Neural progenitor cell (in vitro differentiated cells): ENCODE measurements around the gene PTPRN2. TPM values are rescaled to one million over a fixed set of nuclear protein-coding genes. Genes with fewer than 3 reads are reported as not detected.

ENCODE experiments used
- DNase-seq: peaks from one replicate; pipeline ENCODE4 v3.0.0-alpha.2; 2016; ENCODE audit warnings: low spot score
- H2AFZ ChIP-seq: fragments of 200-600 bp; sonication (generic); replicated peaks from 2 replicates; pipeline ENCODE4 v1.6.1; 2016; ENCODE audit warnings: antibody characterized with exemption
- H3F3A ChIP-seq: fragments of 200-600 bp; sonication (generic); 2 replicates; pipeline ENCODE4 v1.6.1; 2016; ENCODE audit warnings: antibody characterized with exemption, low read depth
- H3K27ac ChIP-seq: fragments of 200-600 bp; sonication (generic); 2 replicates; pipeline ENCODE4 v1.5.1; 2016; ENCODE audit warnings: mild to moderate bottlenecking
- H3K27me3 ChIP-seq: fragments of 200-600 bp; sonication (generic); 2 replicates; pipeline ENCODE4 v1.6.1; 2016; ENCODE audit warnings: mild to moderate bottlenecking, moderate library complexity
- H3K36me3 ChIP-seq: fragments of 200-600 bp; sonication (generic); 2 replicates; pipeline ENCODE4 v1.5.1; 2016
- H3K4me1 ChIP-seq: fragments of 200-600 bp; sonication (generic); 2 replicates; pipeline ENCODE4 v1.6.1; 2016; ENCODE audit warnings: mixed run types
- H3K4me2 ChIP-seq: fragments of 200-600 bp; sonication (generic); 2 replicates; pipeline ENCODE4 v1.6.1; 2016
- H3K4me3 ChIP-seq: fragments of 200-600 bp; sonication (generic); 2 replicates; pipeline ENCODE4 v1.5.1; 2016
- H3K79me2 ChIP-seq: fragments of 200-600 bp; sonication (generic); 2 replicates; pipeline ENCODE4 v1.6.1; 2016; ENCODE audit warnings: low read depth
- H3K9ac ChIP-seq: fragments of 200-600 bp; sonication (generic); 2 replicates; pipeline ENCODE4 v1.6.1; 2016
- H3K9me3 ChIP-seq: fragments of 200-600 bp; sonication (generic); 2 replicates; pipeline ENCODE4 v1.5.1; 2016; ENCODE audit warnings: low read depth
- H4K20me1 ChIP-seq: fragments of 200-600 bp; sonication (generic); 2 replicates; pipeline ENCODE4 v1.6.1; 2016; ENCODE audit warnings: low read depth
- H3K27ac Mint-ChIP-seq: 3 replicates; pipeline ENCODE4 v1.8.0; 2021; ENCODE audit warnings: mixed read lengths
- H3K27me3 Mint-ChIP-seq: 2 replicates; pipeline ENCODE4 v1.8.0; 2022; ENCODE audit warnings: low read depth, mild to moderate bottlenecking, inconsistent platforms, moderate library complexity, mixed read lengths; ENCODE audit not compliant: insufficient read depth
- H3K36me3 Mint-ChIP-seq: 3 replicates; pipeline ENCODE4 v1.8.0; 2021; ENCODE audit warnings: mixed read lengths
- H3K4me1 Mint-ChIP-seq: 3 replicates; pipeline ENCODE4 v1.8.0; 2021; ENCODE audit warnings: mixed read lengths
- H3K4me3 Mint-ChIP-seq: 3 replicates; pipeline ENCODE4 v1.8.0; 2021; ENCODE audit warnings: mild to moderate bottlenecking, moderate library complexity, mixed read lengths
- H3K9me3 Mint-ChIP-seq: 3 replicates; pipeline ENCODE4 v1.8.0; 2020; ENCODE audit warnings: mixed read lengths
- EZH2 ChIP-seq: fragments of 200-600 bp; sonication (generic); IDR thresholded peaks from 2 replicates; pipeline ENCODE4 v1.6.1; 2017; ENCODE audit warnings: antibody characterized with exemption, mild to moderate bottlenecking, moderate library complexity
- EZH2phosphoT487 ChIP-seq: fragments of 200-600 bp; sonication (generic); IDR thresholded peaks from 2 replicates; pipeline ENCODE4 v1.6.1; 2017; ENCODE audit warnings: antibody characterized with exemption
- total RNA-seq: library from RNA; depleted of rRNA; stranded (reverse); fragments of >200 nt; gene quantifications from 2 replicates; pipeline ENCODE4 v1.2.3, GENCODE V29; 2015; ENCODE audit warnings: low replicate concordance
- TF ChIP-seq, protein P1 (sequence below): fragments of 200-600 bp; sonication (generic); IDR thresholded peaks from 2 replicates; pipeline ENCODE4 v1.5.1; 2017; ENCODE audit warnings: antibody characterized with exemption, mild to moderate bottlenecking

The PTPRN2 gene
- total RNA-seq, 1 donor from 2014 or later, result 3.0 TPM

DNA sequence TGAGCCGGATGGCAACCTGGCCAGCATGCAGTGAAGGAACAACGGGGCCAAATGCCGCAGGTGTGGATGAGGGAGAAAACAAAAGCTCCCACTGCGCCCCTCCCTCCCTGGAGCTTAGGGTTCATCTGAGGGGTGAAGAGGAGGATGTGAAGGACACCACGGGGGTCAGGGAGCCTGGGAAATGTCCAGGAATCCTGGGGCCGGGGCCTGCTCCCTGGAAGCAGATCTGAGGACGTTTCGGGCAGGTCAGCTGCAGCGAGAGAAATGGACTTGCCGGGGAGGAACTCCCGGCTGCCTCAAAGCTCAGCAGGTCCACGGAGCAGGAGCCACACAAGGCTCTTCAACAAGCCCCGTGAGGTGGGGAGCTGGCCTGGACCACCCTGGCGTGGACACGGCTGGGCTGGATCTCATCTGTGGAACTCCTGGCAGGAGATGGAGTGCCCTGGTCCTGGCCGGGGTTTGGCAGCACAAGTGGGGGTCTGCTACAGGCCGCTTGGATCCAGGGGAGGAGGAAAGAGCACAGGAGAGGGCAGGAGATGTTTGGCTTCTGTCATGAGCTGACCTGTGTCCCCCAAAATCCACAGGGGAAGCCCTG lies 585.0 kb downstream of the PTPRN2 start:
- DNase-seq, result no peak
- Mint-ChIP-seq H3K27ac (no peak overlapping the region), H3K4me1 (peaks cover 22% of the 10 kb centered on the region), H3K27me3 (peaks cover 10% of the 10 kb centered on the region), H3K4me3 (no peak overlapping the region), H3K36me3 (no peaks in the 10 kb centered on the region), H3K9me3 (no peaks in the 10 kb centered on the region)
- Histone ChIP-seq H3F3A (peaks cover 4% of the 10 kb centered on the region), H3K9me3 (no peaks in the 10 kb centered on the region), H3K4me1 (peaks cover 13% of the 10 kb centered on the region), H3K4me2 (no peak overlapping the region), H2AFZ (no peak overlapping the region), H3K9ac (no peak overlapping the region), H3K27me3 (no peaks in the 10 kb centered on the region), H3K4me3 (no peak overlapping the region), H3K27ac (no peak overlapping the region), H3K79me2 (no peaks in the 10 kb centered on the region), H3K36me3 (no peaks in the 10 kb centered on the region), H4K20me1 (no peaks in the 10 kb centered on the region)
- TF ChIP-seq EZH2, result no peak
- TF ChIP-seq EZH2phosphoT487, result no peak
- TF ChIP-seq, protein P1, sequence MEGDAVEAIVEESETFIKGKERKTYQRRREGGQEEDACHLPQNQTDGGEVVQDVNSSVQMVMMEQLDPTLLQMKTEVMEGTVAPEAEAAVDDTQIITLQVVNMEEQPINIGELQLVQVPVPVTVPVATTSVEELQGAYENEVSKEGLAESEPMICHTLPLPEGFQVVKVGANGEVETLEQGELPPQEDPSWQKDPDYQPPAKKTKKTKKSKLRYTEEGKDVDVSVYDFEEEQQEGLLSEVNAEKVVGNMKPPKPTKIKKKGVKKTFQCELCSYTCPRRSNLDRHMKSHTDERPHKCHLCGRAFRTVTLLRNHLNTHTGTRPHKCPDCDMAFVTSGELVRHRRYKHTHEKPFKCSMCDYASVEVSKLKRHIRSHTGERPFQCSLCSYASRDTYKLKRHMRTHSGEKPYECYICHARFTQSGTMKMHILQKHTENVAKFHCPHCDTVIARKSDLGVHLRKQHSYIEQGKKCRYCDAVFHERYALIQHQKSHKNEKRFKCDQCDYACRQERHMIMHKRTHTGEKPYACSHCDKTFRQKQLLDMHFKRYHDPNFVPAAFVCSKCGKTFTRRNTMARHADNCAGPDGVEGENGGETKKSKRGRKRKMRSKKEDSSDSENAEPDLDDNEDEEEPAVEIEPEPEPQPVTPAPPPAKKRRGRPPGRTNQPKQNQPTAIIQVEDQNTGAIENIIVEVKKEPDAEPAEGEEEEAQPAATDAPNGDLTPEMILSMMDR, result no peak

- peaks cover 13% of the 10 kb centered on the region for H3K4me1 ChIP-seq
Measured at GRCh38 chr7:158001621-158002320, 585.9 kb downstream of the PTPRN2 start.

GRCh38 chr7:158001003-158001402 lies 586.6 kb downstream of the PTPRN2 start:
- Histone ChIP-seq H2AFZ (no peak overlapping the region), H3K27me3 (no peaks in the 10 kb centered on the region), H3K9me3 (no peaks in the 10 kb centered on the region), H3K27ac (no peak overlapping the region), H3F3A (peaks cover 4% of the 10 kb centered on the region), H3K36me3 (no peaks in the 10 kb centered on the region), H3K9ac (no peak overlapping the region), H3K4me2 (no peak overlapping the region), H4K20me1 (no peaks in the 10 kb centered on the region), H3K79me2 (no peaks in the 10 kb centered on the region), H3K4me3 (no peak overlapping the region), H3K4me1 (peaks cover 13% of the 10 kb centered on the region)
- no peak for DNase-seq
- H3K27me3 Mint-ChIP-seq, result peaks cover 6% of the 10 kb centered on the region
- no peaks in the 10 kb centered on the region for H3K9me3 Mint-ChIP-seq
- H3K36me3 Mint-ChIP-seq, result no peaks in the 10 kb centered on the region
- H3K4me1 Mint-ChIP-seq, result peaks cover 20% of the 10 kb centered on the region
- TF ChIP-seq, protein P1, result no peak
- no peak for TF ChIP-seq EZH2
- no peak for TF ChIP-seq EZH2phosphoT487
- no peak overlapping the region for H3K4me3 Mint-ChIP-seq
- H3K27ac Mint-ChIP-seq, result no peak overlapping the region

More at GRCh38 chr7:158001621-158002320, 585.9 kb downstream of the PTPRN2 start:
- Mint-ChIP-seq H3K36me3 (no peaks in the 10 kb centered on the region), H3K27ac (no peak overlapping the region), H3K4me3 (no peak overlapping the region), H3K9me3 (no peaks in the 10 kb centered on the region), H3K4me1 (peaks cover 20% of the 10 kb centered on the region), H3K27me3 (peaks cover 6% of the 10 kb centered on the region)
- peaks cover 4% of the 10 kb centered on the region for H3F3A ChIP-seq
- no peaks in the 10 kb centered on the region for H3K9me3 ChIP-seq
- H3K27ac ChIP-seq, result no peak overlapping the region
- H3K79me2 ChIP-seq, result no peaks in the 10 kb centered on the region
- no peak overlapping the region for H3K4me2 ChIP-seq
- no peak overlapping the region for H3K9ac ChIP-seq
- H3K4me3 ChIP-seq, result no peak overlapping the region
- no peaks in the 10 kb centered on the region for H3K36me3 ChIP-seq
- H2AFZ ChIP-seq, result no peak overlapping the region
- no peaks in the 10 kb centered on the region for H4K20me1 ChIP-seq
- TF ChIP-seq, protein P1, result no peak
- TF ChIP-seq EZH2, result no peak
- TF ChIP-seq EZH2phosphoT487, result no peak
- H3K27me3 ChIP-seq, result no peaks in the 10 kb centered on the region
- no peak for DNase-seq
